Measurements from ENCODE around the gene THY1.

THY1 gene

GRCh38 chr11:119371778-119372182, 51.2 kb downstream of the THY1 start:
- DNase-seq (ENCODE audit: low spot score): no peak

GRCh38 chr11:119371067-119371601, 51.8 kb downstream of the THY1 start:
- DNase-seq (ENCODE audit: low spot score): no peak
- no peak for TF ChIP-seq CTCF (IDR thresholded peaks at IDR 0.05; ENCODE audit: extremely low read depth, missing control alignments)

More at GRCh38 chr11:119371778-119372182, 51.2 kb downstream of the THY1 start:
- no peak for TF ChIP-seq CTCF (IDR thresholded peaks at IDR 0.05; ENCODE audit: extremely low read depth, missing control alignments)

GRCh38 chr11:119370486-119371046, 52.4 kb downstream of the THY1 start:
- TF ChIP-seq CTCF (IDR thresholded peaks at IDR 0.05; ENCODE audit: extremely low read depth, missing control alignments): no peak
- DNase-seq (ENCODE audit: low spot score): no peak

GRCh38 chr11:119369132-119369925, 53.6 kb downstream of the THY1 start:
- no peak for TF ChIP-seq CTCF (IDR thresholded peaks at IDR 0.05; ENCODE audit: extremely low read depth, missing control alignments)

GRCh38 chr11:119368121-119369034, 54.6 kb downstream of the THY1 start:
- no peak for DNase-seq (ENCODE audit: low spot score)
- no peak for TF ChIP-seq CTCF (IDR thresholded peaks at IDR 0.05; ENCODE audit: extremely low read depth, missing control alignments)

More at GRCh38 chr11:119369132-119369925, 53.6 kb downstream of the THY1 start:
- no peak for DNase-seq (ENCODE audit: low spot score)

- TF ChIP-seq CTCF (IDR thresholded peaks at IDR 0.05; ENCODE audit: extremely low read depth, missing control alignments): no peak
- DNase-seq (ENCODE audit: low spot score): no peak
Measured at GRCh38 chr11:119367661-119368120, 55.3 kb downstream of the THY1 start.
